NT2/D1 (cell line): Measurements from ENCODE around the gene C1orf159.

Source experiments
- DNase-seq: peaks from one replicate; pipeline ENCODE4 v3.0.0-alpha.2; 2011; ENCODE audit warnings: low read depth, low spot score
- H3K27me3 ChIP-seq: 2 replicates; pipeline ENCODE4 v1.6.0; 2011; ENCODE audit warnings: mild to moderate bottlenecking; ENCODE audit not compliant: insufficient read length, insufficient read depth
- H3K36me3 ChIP-seq: 2 replicates; pipeline ENCODE4 v1.6.1; 2011; ENCODE audit warnings: mild to moderate bottlenecking, low read length, mixed read lengths; ENCODE audit not compliant: insufficient read depth, insufficient read length
- H3K4me1 ChIP-seq: 2 replicates; pipeline ENCODE4 v1.5.1; 2011; ENCODE audit not compliant: insufficient read depth, insufficient read length
- H3K4me3 ChIP-seq: 2 replicates; pipeline ENCODE4 v1.5.1; 2011; ENCODE audit warnings: low read depth; ENCODE audit not compliant: insufficient read length
- H3K9ac ChIP-seq: 2 replicates; pipeline ENCODE4 v1.6.0; 2011; ENCODE audit warnings: low read depth; ENCODE audit not compliant: insufficient read length
- H3K9me3 ChIP-seq: 2 replicates; pipeline ENCODE4 v1.5.1; 2011; ENCODE audit warnings: mild to moderate bottlenecking, low read length; ENCODE audit not compliant: insufficient read depth
- SUZ12 ChIP-seq: IDR thresholded peaks from 2 replicates; pipeline ENCODE4 v1.6.1; 2011; ENCODE audit not compliant: insufficient read length, insufficient read depth; ENCODE audit errors: extremely low read depth
- YY1 ChIP-seq: IDR thresholded peaks from 2 replicates; pipeline ENCODE4 v1.6.1; 2011; ENCODE audit not compliant: insufficient read length, insufficient read depth
- ZNF274 ChIP-seq: IDR thresholded peaks from 2 replicates; pipeline ENCODE4 v1.6.1; 2011; ENCODE audit warnings: mild to moderate bottlenecking, low read depth, low read length

Gene C1orf159

GRCh38 chr1:1148569-1148968 lies 32.7 kb upstream of the C1orf159 start:
- no peaks in the 10 kb centered on the region for H3K36me3 ChIP-seq
- TF ChIP-seq SUZ12: no peak
- no peak for TF ChIP-seq ZNF274
- no peak for TF ChIP-seq YY1
- H3K4me1 ChIP-seq: no peaks in the 10 kb centered on the region
- no peak overlapping the region for H3K4me3 ChIP-seq
- H3K9me3 ChIP-seq: peaks cover 8% of the 10 kb centered on the region; the same call in 1 of the 2 replicates
- H3K27me3 ChIP-seq: no peaks in the 10 kb centered on the region
- H3K9ac ChIP-seq: no peak overlapping the region
- DNase-seq: no peak

- DNase-seq: no peak
- H3K36me3 ChIP-seq: no peaks in the 10 kb centered on the region
- H3K27me3 ChIP-seq: no peaks in the 10 kb centered on the region
- no peak for TF ChIP-seq YY1
- no peak for TF ChIP-seq SUZ12
- H3K9ac ChIP-seq: no peak overlapping the region
- peaks cover 2% of the 10 kb centered on the region for H3K4me1 ChIP-seq
- H3K9me3 ChIP-seq: peaks cover 8% of the 10 kb centered on the region; the same call in 1 of the 2 replicates
- H3K4me3 ChIP-seq: no peak overlapping the region
These were observed 32.2 kb upstream of the C1orf159 start for GRCh38 chr1:1148061-1148460.

GRCh38 chr1:1146596-1146995 lies 30.7 kb upstream of the C1orf159 start:
- Histone ChIP-seq H3K4me1 (peaks cover 6% of the 10 kb centered on the region), H3K9ac (no peak overlapping the region), H3K27me3 (no peaks in the 10 kb centered on the region), H3K4me3 (no peak overlapping the region), H3K36me3 (no peaks in the 10 kb centered on the region), H3K9me3 (no peaks in the 10 kb centered on the region)
- TF ChIP-seq SUZ12 (no peak), YY1 (no peak), ZNF274 (no peak)
- no peak for DNase-seq

- Histone ChIP-seq H3K27me3 (no peaks in the 10 kb centered on the region), H3K9ac (no peak overlapping the region), H3K4me1 (peaks cover 6% of the 10 kb centered on the region), H3K36me3 (no peaks in the 10 kb centered on the region), H3K9me3 (no peaks in the 10 kb centered on the region), H3K4me3 (no peak overlapping the region)
- TF ChIP-seq YY1 (no peak), SUZ12 (no peak), ZNF274 (no peak)
- DNase-seq: no peak
These were observed 30.1 kb upstream of the C1orf159 start for GRCh38 chr1:1146026-1146425.

- Histone ChIP-seq H3K4me3 (no peak overlapping the region), H3K9ac (no peak overlapping the region), H3K27me3 (no peaks in the 10 kb centered on the region), H3K36me3 (no peaks in the 10 kb centered on the region), H3K4me1 (peaks cover 9% of the 10 kb centered on the region), H3K9me3 (no peaks in the 10 kb centered on the region)
- no peak for DNase-seq
- TF ChIP-seq YY1 (no peak), ZNF274 (no peak), SUZ12 (no peak)
These were observed 29.6 kb upstream of the C1orf159 start for GRCh38 chr1:1145547-1145914.

GRCh38 chr1:1144843-1145546 lies 29.1 kb upstream of the C1orf159 start:
- Histone ChIP-seq H3K36me3 (no peaks in the 10 kb centered on the region), H3K9me3 (no peaks in the 10 kb centered on the region), H3K27me3 (no peaks in the 10 kb centered on the region), H3K4me3 (no peak overlapping the region), H3K4me1 (peaks cover 10% of the 10 kb centered on the region), H3K9ac (no peak overlapping the region)
- DNase-seq: no peak
- TF ChIP-seq SUZ12 (no peak), ZNF274 (no peak), YY1 (no peak)

GRCh38 chr1:1144122-1144842 lies 28.4 kb upstream of the C1orf159 start:
- DNase-seq: no peak
- no peaks in the 10 kb centered on the region for H3K9me3 ChIP-seq
- peaks cover 10% of the 10 kb centered on the region for H3K4me1 ChIP-seq
- H3K27me3 ChIP-seq: no peaks in the 10 kb centered on the region
- no peaks in the 10 kb centered on the region for H3K36me3 ChIP-seq
- no peak overlapping the region for H3K9ac ChIP-seq
- no peak overlapping the region for H3K4me3 ChIP-seq
- TF ChIP-seq SUZ12: no peak
- TF ChIP-seq YY1: no peak
- no peak for TF ChIP-seq ZNF274
